HepG2 (cell line): ENCODE measurements around the gene SULT1E1. TPM values are rescaled to one million over a fixed set of nuclear protein-coding genes. Genes with fewer than 3 reads are reported as not detected.

Experiments
- ATAC-seq: fragments of 200-7000 bp; cut with Tn5 transposase; 3 replicates; pipeline ENCODE4 v1.9.1; 2020; ENCODE audit warnings: mild to moderate bottlenecking, moderate library complexity
- BruUV-seq: library from RNA; stranded (reverse); fragments of 400-500 nt; replicated peaks from 2 replicates; lab custom pipeline; 2021; lab: Mats Ljungman, UMichigan
- CTCF ChIA-PET: fragments of 300-600 bp; formaldehyde crosslinking; extraction: SDS; loops from one replicate; lab custom pipeline; 2021; ENCODE audit warnings: low total read pairs, inconsistent platforms, low intra/inter-chr PET ratio; lab: Yijun Ruan, JAX
- POLR2A ChIA-PET: fragments of 350-600 bp; sonication (Branson Sonifier 250); formaldehyde crosslinking; loops from one replicate; lab custom pipeline; 2020; ENCODE audit warnings: antibody characterized with exemption, inconsistent platforms; lab: Yijun Ruan, JAX
- DNase-seq: peaks from one replicate; pipeline ENCODE4 v3.0.0-alpha.2; 2015; ENCODE audit warnings: low spot score
- FAIRE-seq: peaks from 3 replicates; lab custom pipeline; 2011; peaks lifted over from hg19 to GRCh38; lab: Jason Lieb, UNC
- H2AFZ ChIP-seq: one replicate; pipeline ENCODE4 v1.6.1; 2011; ENCODE audit warnings: low read length, inconsistent platforms
- H3K27ac ChIP-seq: fragments of 300-600 bp; 3 replicates; pipeline ENCODE4 v1.8.0; 2011; ENCODE audit warnings: mixed run types, mild to moderate bottlenecking, mixed read lengths, low read length, inconsistent platforms; ENCODE audit not compliant: insufficient read depth; ENCODE audit errors: extremely low read length
- H3K27me3 ChIP-seq, 2 experiments: fragments of 200-600 bp in 1 of 2; 2 replicates in 1 of 2; 3 replicates in 1 of 2; pipeline versions ENCODE4 v1.6.0 to v1.8.0; 2011; ENCODE audit warnings: low read length in 2 of 2, mild to moderate bottlenecking in 2 of 2, moderate library complexity in 2 of 2, inconsistent platforms in 1 of 2; ENCODE audit not compliant: insufficient read depth in 2 of 2, control insufficient read depth in 1 of 2
- H3K36me3 ChIP-seq, 2 experiments: fragments of 200-600 bp in 1 of 2; replicated peaks in 1 of 2; 2 replicates in 1 of 2; 3 replicates in 1 of 2; pipeline versions ENCODE4 v1.5.1 to v1.8.0; 2011; ENCODE audit warnings: low read length in 2 of 2, inconsistent platforms in 1 of 2; ENCODE audit not compliant: insufficient read depth in 2 of 2, control insufficient read depth in 1 of 2
- H3K4me1 ChIP-seq: 2 replicates; pipeline ENCODE4 v1.5.1; 2012; ENCODE audit warnings: low read length, inconsistent platforms; ENCODE audit not compliant: insufficient read depth
- H3K4me2 ChIP-seq: 2 replicates; pipeline ENCODE4 v1.6.0; 2011; ENCODE audit warnings: low read depth, low read length, inconsistent platforms
- H3K4me3 ChIP-seq, 3 experiments: fragments of 200-600 bp in 1 of 3; sonication (generic), shearing (Covaris generic) in 1 of 3; replicated peaks in 1 of 3; 2 replicates each; pipeline ENCODE4 v1.5.1; 2011 to 2016; ENCODE audit warnings: low read length in 3 of 3, inconsistent platforms in 2 of 3, low read depth in 2 of 3, mild to moderate bottlenecking in 2 of 3, control low read depth in 1 of 3, mixed read lengths in 1 of 3; ENCODE audit not compliant: insufficient read depth in 1 of 3
- H3K79me2 ChIP-seq: one replicate; pipeline ENCODE4 v1.6.1; 2011; ENCODE audit warnings: low read length, inconsistent platforms; ENCODE audit not compliant: insufficient read depth
- H3K9ac ChIP-seq: 2 replicates; pipeline ENCODE4 v1.6.0; 2011; ENCODE audit warnings: mild to moderate bottlenecking, low read depth, low read length, inconsistent platforms; ENCODE audit not compliant: insufficient read depth
- H3K9me3 ChIP-seq: 2 replicates; pipeline ENCODE4 v1.5.1; 2012; ENCODE audit warnings: mild to moderate bottlenecking, low read length
- H4K20me1 ChIP-seq: 2 replicates; pipeline ENCODE4 v1.6.0; 2011; ENCODE audit warnings: inconsistent platforms, mild to moderate bottlenecking, low read length, moderate library complexity; ENCODE audit not compliant: insufficient read depth
- HOXA3 ChIP-seq: sonication (generic); formaldehyde crosslinking; IDR thresholded peaks from 2 replicates; pipeline ENCODE4 v1.5.0; 2020; ENCODE audit warnings: missing genetic modification reagents
- IRX3 ChIP-seq: sonication (generic); formaldehyde crosslinking; IDR thresholded peaks from 2 replicates; pipeline ENCODE4 v1.8.1; 2023; ENCODE audit warnings: mild to moderate bottlenecking, low read depth, missing genetic modification reagents, borderline replicate concordance
- SAFB2 ChIP-seq: sonication (generic); formaldehyde crosslinking; IDR thresholded peaks from 2 replicates; pipeline ENCODE4 v1.5.1; 2020; ENCODE audit warnings: missing genetic modification reagents, low read depth, mild to moderate bottlenecking, borderline replicate concordance
- SMARCC2 ChIP-seq: fragments of 450-650 bp; IDR thresholded peaks from 2 replicates; pipeline ENCODE4 v1.6.1; 2017; ENCODE audit warnings: antibody characterized with exemption, mild to moderate bottlenecking
- ZNF24 ChIP-seq: fragments of 450-650 bp; IDR thresholded peaks from 2 replicates; pipeline ENCODE4 v1.6.1; 2017; ENCODE audit warnings: antibody characterized with exemption, mild to moderate bottlenecking
- ZNF496 ChIP-seq: sonication (generic); formaldehyde crosslinking; IDR thresholded peaks from 2 replicates; pipeline ENCODE4 v1.8.1; 2023; ENCODE audit warnings: mild to moderate bottlenecking, moderate library complexity, missing genetic modification reagents; ENCODE audit not compliant: insufficient replicate concordance
- ZNF567 ChIP-seq: sonication (generic); formaldehyde crosslinking; IDR thresholded peaks from 2 replicates; pipeline ENCODE4 v1.8.1; 2023; ENCODE audit warnings: mild to moderate bottlenecking, missing genetic modification reagents, borderline replicate concordance
- WGBS: methylation state at CpG from one replicate; pipeline ENCODE4 v1.1.6; 2017; ENCODE audit warnings: low lambda C conversion rate; 5-methylcytosine and 5-hydroxymethylcytosine counted together
- in situ Hi-C: cut with HindIII; loops from 2 replicates; pipeline ENCODE4 v1.10.0; 2017; ENCODE audit warnings: low pct_unique_long_range_greater_than_20kb; ENCODE audit not compliant: extremely low pct_ligation_motif_present
- intact Hi-C: fragments of 100-400 bp; cut with micrococcal nuclease; formaldehyde crosslinking; loops from one replicate; pipeline ENCODE4 v1.10.0; 2022; ENCODE audit not compliant: unreplicated experiment
- polyA plus RNA-seq, 8 experiments: library from polyadenylated mRNA; depleted of rRNA in 3 of 8; stranded (reverse) in 7 of 8; unstranded in 1 of 8; fragments of >200 nt; fragmentation: Illumina TruSeq in 4 of 8; extraction: Trizol in 4 of 8; gene quantifications; 2 replicates each; pipeline versions ENCODE4 v1.2.1 to v1.2.3, GENCODE V29; 2011 to 2016; ENCODE audit warnings: low read depth in 4 of 8, missing spikeins in 1 of 8, mixed read lengths in 1 of 8; ENCODE audit not compliant: insufficient read depth in 1 of 8
- total RNA-seq, 5 experiments: library from RNA; depleted of rRNA; stranded (reverse); fragments of >200 nt; fragmentation: Illumina TruSeq; extraction: Trizol; gene quantifications; 2 replicates each; pipeline ENCODE4 v1.2.3, GENCODE V29; 2016; ENCODE audit warnings: low read depth in 1 of 5
- TF ChIP-seq, protein P1 (sequence below): sonication (generic); formaldehyde crosslinking; IDR thresholded peaks from 2 replicates; pipeline ENCODE4 v1.4.0; 2020; ENCODE audit warnings: low read depth, missing genetic modification reagents

Gene SULT1E1
- total and polyA plus RNA-seq, 2 of the 13 experiments (the other 11 are each of a cell fraction or from before 2014, with no cell fraction given): 1.7 to 3.9 TPM

DNA sequence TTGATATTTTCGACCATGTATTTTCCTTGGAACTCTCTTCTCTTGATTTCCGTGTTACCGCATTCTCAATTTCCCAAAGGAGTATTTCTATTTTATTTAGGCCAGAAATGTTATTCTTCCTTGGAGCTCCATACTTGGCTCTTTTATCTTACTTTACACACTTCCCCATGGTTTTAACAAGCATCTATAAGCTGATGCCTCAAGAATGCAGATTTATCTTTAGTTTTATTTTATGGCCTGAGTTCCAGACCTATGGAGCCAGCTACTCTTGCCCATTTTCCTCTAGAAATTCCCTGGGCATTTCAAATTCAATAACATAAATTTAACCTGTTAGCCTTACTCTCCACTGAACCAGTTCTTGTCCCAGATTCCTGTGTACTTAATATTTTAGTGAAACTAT lies 43.7 kb downstream of the SULT1E1 start:
- H3K4me2 ChIP-seq: no peak overlapping the region
- intact Hi-C loops (no loop called here), in situ Hi-C loops (no loop called here)
- no peak overlapping the region for H2AFZ ChIP-seq
- no peaks in the 10 kb centered on the region for H3K36me3 ChIP-seq
- H3K79me2 ChIP-seq: no peaks in the 10 kb centered on the region
- TF ChIP-seq, protein P1, sequence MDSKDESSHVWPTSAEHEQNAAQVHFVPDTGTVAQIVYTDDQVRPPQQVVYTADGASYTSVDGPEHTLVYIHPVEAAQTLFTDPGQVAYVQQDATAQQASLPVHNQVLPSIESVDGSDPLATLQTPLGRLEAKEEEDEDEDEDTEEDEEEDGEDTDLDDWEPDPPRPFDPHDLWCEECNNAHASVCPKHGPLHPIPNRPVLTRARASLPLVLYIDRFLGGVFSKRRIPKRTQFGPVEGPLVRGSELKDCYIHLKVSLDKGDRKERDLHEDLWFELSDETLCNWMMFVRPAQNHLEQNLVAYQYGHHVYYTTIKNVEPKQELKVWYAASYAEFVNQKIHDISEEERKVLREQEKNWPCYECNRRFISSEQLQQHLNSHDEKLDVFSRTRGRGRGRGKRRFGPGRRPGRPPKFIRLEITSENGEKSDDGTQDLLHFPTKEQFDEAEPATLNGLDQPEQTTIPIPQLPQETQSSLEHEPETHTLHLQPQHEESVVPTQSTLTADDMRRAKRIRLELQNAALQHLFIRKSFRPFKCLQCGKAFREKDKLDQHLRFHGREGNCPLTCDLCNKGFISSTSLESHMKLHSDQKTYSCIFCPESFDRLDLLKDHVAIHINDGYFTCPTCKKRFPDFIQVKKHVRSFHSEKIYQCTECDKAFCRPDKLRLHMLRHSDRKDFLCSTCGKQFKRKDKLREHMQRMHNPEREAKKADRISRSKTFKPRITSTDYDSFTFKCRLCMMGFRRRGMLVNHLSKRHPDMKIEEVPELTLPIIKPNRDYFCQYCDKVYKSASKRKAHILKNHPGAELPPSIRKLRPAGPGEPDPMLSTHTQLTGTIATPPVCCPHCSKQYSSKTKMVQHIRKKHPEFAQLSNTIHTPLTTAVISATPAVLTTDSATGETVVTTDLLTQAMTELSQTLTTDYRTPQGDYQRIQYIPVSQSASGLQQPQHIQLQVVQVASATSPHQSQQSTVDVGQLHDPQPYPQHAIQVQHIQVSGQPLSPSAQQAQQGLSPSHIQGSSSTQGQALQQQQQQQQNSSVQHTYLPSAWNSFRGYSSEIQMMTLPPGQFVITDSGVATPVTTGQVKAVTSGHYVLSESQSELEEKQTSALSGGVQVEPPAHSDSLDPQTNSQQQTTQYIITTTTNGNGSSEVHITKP: no peak
- no peak for TF ChIP-seq ZNF567 (CRISPR knock-in tag)
- TF ChIP-seq SAFB2: no peak
- TF ChIP-seq IRX3 (CRISPR knock-in tag): no peak
- TF ChIP-seq HOXA3 (CRISPR knock-in tag): no peak
- no peak for TF ChIP-seq ZNF496 (CRISPR knock-in tag)
- no peak for TF ChIP-seq SMARCC2
- TF ChIP-seq ZNF24: no peak
- FAIRE-seq: no peak
- H3K4me1 ChIP-seq: peaks cover 16% of the 10 kb centered on the region
- 95% methylated on average over 3 of the region's 3 CpGs for WGBS
- BruUV-seq: no TSS peak
- no peak overlapping the region for H3K9ac ChIP-seq
- POLR2A ChIA-PET: no interaction called here
- H3K27me3 ChIP-seq: no peaks in the 10 kb centered on the region
- H3K4me3 ChIP-seq: no peak overlapping the region
- CTCF ChIA-PET: no interaction called here
- H4K20me1 ChIP-seq: no peaks in the 10 kb centered on the region
- no peak for DNase-seq
- no peak for ATAC-seq
- H3K9me3 ChIP-seq: no peaks in the 10 kb centered on the region
- H3K27ac ChIP-seq: no peak overlapping the region
